Stomach (tissue), 4 donors: ENCODE results near the gene NAIP.
"Not testable (repeated sequence)": the region's sequence is repeated elsewhere in the genome, so short reads cannot be mapped to it uniquely, and the experiment has no call there.

Source experiments
- EP300 ChIP-seq: sonication (generic); formaldehyde crosslinking; IDR thresholded peaks from one replicate; pipeline ENCODE4 v1.6.1; 2017; ENCODE audit warnings: antibody characterized with exemption
- POLR2A ChIP-seq, 4 donors: fragments of 450-650 bp; IDR thresholded peaks; one replicate each; pipeline ENCODE4 v1.6.1; 2016; ENCODE audit warnings: antibody characterized with exemption in 4 of 4, control low read depth in 2 of 4, mild to moderate bottlenecking in 1 of 4, moderate library complexity in 1 of 4
- POLR2AphosphoS5 ChIP-seq, 3 donors: sonication (generic); formaldehyde crosslinking; IDR thresholded peaks; one replicate each; pipeline ENCODE4 v1.6.1; 2016; ENCODE audit warnings: antibody characterized with exemption in 3 of 3
- TF ChIP-seq, protein P1 (sequence below), 7 experiments: fragments of 450-650 bp in 4 of 7; fragments of 200-600 bp in 3 of 7; sonication (generic) in 3 of 7; IDR thresholded peaks; one replicate each; pipeline ENCODE4 v1.5.1; 2016 to 2019; ENCODE audit warnings: antibody characterized with exemption in 7 of 7, control low read depth in 2 of 7, mild to moderate bottlenecking in 1 of 7

DNA sequence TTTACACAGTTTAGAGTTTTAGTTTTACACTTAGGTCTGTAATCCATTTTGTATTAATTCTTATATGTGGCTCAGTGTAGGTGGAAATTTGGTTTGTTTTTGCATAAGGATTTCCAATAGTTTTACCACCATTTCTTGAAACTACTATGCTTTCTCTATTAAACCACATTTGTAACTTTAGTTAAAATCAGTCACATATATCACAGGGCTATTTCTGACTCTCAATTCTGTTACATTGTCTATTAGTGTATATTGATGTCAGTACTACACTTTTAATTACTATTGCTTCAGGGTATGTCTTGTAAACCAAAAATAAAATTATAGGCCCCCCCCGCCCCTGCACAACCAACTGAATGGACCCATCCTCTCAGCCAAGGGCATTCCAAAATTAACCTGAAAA lies 92.6 kb downstream of the NAIP start:
- TF ChIP-seq, protein P1, sequence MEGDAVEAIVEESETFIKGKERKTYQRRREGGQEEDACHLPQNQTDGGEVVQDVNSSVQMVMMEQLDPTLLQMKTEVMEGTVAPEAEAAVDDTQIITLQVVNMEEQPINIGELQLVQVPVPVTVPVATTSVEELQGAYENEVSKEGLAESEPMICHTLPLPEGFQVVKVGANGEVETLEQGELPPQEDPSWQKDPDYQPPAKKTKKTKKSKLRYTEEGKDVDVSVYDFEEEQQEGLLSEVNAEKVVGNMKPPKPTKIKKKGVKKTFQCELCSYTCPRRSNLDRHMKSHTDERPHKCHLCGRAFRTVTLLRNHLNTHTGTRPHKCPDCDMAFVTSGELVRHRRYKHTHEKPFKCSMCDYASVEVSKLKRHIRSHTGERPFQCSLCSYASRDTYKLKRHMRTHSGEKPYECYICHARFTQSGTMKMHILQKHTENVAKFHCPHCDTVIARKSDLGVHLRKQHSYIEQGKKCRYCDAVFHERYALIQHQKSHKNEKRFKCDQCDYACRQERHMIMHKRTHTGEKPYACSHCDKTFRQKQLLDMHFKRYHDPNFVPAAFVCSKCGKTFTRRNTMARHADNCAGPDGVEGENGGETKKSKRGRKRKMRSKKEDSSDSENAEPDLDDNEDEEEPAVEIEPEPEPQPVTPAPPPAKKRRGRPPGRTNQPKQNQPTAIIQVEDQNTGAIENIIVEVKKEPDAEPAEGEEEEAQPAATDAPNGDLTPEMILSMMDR (IDR thresholded peaks at IDR 0.05) = not testable (repeated sequence)
- TF ChIP-seq POLR2A (IDR thresholded peaks at IDR 0.05); POLR2AphosphoS5 (IDR thresholded peaks at IDR 0.05); EP300: not testable (repeated sequence)
